K562 (cell line): ENCODE measurements around the gene DNAAF1. TPM values are rescaled to one million over a fixed set of nuclear protein-coding genes. Genes with fewer than 3 reads are reported as not detected.
A peak's percentile ranks its signal among the peaks of the same experiment; 100 is the strongest.

Experiments used
- ATAC-seq: fragments of 200-7000 bp; cut with Tn5 transposase; 3 replicates; pipeline ENCODE4 v1.9.1; 2020; ENCODE audit warnings: moderate library complexity
- BruUV-seq: library from RNA; stranded (reverse); fragments of 400-500 nt; replicated peaks from 2 replicates; lab custom pipeline; 2021; lab: Mats Ljungman, UMichigan
- CTCF ChIA-PET: fragments of 300-600 bp; formaldehyde crosslinking; extraction: SDS; loops from one replicate; lab custom pipeline; 2021; ENCODE audit warnings: low intra/inter-chr PET ratio; lab: Yijun Ruan, JAX
- POLR2A ChIA-PET: fragments of 300-600, 350-650 bp; sonication (Branson Sonifier 250); formaldehyde crosslinking; extraction: SDS; loops from one replicate; lab custom pipeline; 2021; ENCODE audit warnings: antibody characterized with exemption, inconsistent platforms; lab: Yijun Ruan, JAX
- DNase-seq, 4 experiments: peaks; one replicate each; pipeline versions ENCODE4 v3.0.0 to v3.0.0-alpha.2; 2011 to 2018; ENCODE audit warnings: low spot score in 3 of 4, mixed read lengths in 3 of 4; ENCODE audit errors: extremely low read depth in 1 of 4
- FAIRE-seq: peaks from 2 replicates; lab custom pipeline; 2011; peaks lifted over from hg19 to GRCh38; lab: Jason Lieb, UNC
- H2AFZ ChIP-seq: 2 replicates; pipeline ENCODE4 v1.6.0; 2011; ENCODE audit warnings: low read depth, low read length, control low read depth, inconsistent platforms
- H3K27ac ChIP-seq: fragments of 200-600 bp; 3 replicates; pipeline ENCODE4 v1.8.0; 2011; ENCODE audit warnings: low read depth, mild to moderate bottlenecking, control low read depth, inconsistent platforms, low read length, moderate library complexity, mixed read lengths; ENCODE audit errors: extremely low read depth
- H3K27me3 ChIP-seq, 2 experiments: fragments of 300-600 bp in 1 of 2; 2 replicates in 1 of 2; 3 replicates in 1 of 2; pipeline versions ENCODE4 v1.6.0 to v1.8.0; 2011; ENCODE audit warnings: inconsistent platforms in 2 of 2, low read length in 2 of 2, mild to moderate bottlenecking in 1 of 2, mixed read lengths in 1 of 2, moderate library complexity in 1 of 2; ENCODE audit not compliant: control insufficient read depth in 2 of 2, insufficient read depth in 2 of 2
- H3K36me3 ChIP-seq: fragments of 300-600 bp; 3 replicates; pipeline ENCODE4 v1.8.0; 2011; ENCODE audit warnings: mild to moderate bottlenecking, low read length, inconsistent platforms; ENCODE audit not compliant: control insufficient read depth, insufficient read depth
- H3K4me1 ChIP-seq, 2 experiments: fragments of 200-600 bp in 1 of 2; replicated peaks in 1 of 2; 2 replicates in 1 of 2; 3 replicates in 1 of 2; pipeline versions ENCODE4 v1.5.1 to v1.8.0; 2011; ENCODE audit warnings: inconsistent platforms in 2 of 2, low read length in 2 of 2, mild to moderate bottlenecking in 1 of 2, mixed read lengths in 1 of 2, moderate library complexity in 1 of 2; ENCODE audit not compliant: control insufficient read depth in 2 of 2, insufficient read depth in 2 of 2
- H3K4me2 ChIP-seq: 2 replicates; pipeline ENCODE4 v1.6.1; 2011; ENCODE audit warnings: low read length, control low read depth, inconsistent platforms, mixed read lengths; ENCODE audit not compliant: insufficient read depth
- H3K4me3 ChIP-seq: fragments of 200-600 bp; sonication (generic), shearing (Covaris generic); 2 replicates; pipeline ENCODE4 v1.5.1; 2016; ENCODE audit warnings: control low read depth, inconsistent platforms
- H3K79me2 ChIP-seq: fragments of 200-600 bp; 3 replicates; pipeline ENCODE4 v1.8.0; 2011; ENCODE audit warnings: low read length, inconsistent platforms; ENCODE audit not compliant: control insufficient read depth, insufficient read depth
- H3K9ac ChIP-seq, 2 experiments: 2 replicates each; pipeline versions ENCODE4 v1.6.0 to v1.6.1; 2011; ENCODE audit warnings: low read depth in 2 of 2, low read length in 2 of 2, control low read depth in 1 of 2, inconsistent platforms in 1 of 2, mild to moderate bottlenecking in 1 of 2, mixed read lengths in 1 of 2; ENCODE audit not compliant: insufficient read depth in 1 of 2
- H3K9me1 ChIP-seq: one replicate; pipeline ENCODE4 v1.6.0; 2011; ENCODE audit warnings: inconsistent platforms, mild to moderate bottlenecking, low read length, moderate library complexity; ENCODE audit not compliant: control insufficient read depth, insufficient read depth
- H3K9me3 ChIP-seq: replicated peaks from 2 replicates; pipeline ENCODE4 v1.5.1; 2011; ENCODE audit warnings: low read depth, low read length, inconsistent platforms; ENCODE audit not compliant: control insufficient read depth, insufficient read depth
- H4K20me1 ChIP-seq: replicated peaks from 2 replicates; pipeline ENCODE4 v1.6.1; 2011; ENCODE audit warnings: low read length, inconsistent platforms, mixed read lengths; ENCODE audit not compliant: control insufficient read depth, insufficient read depth
- ARID3B ChIP-seq: fragments of 250-450 bp; sonication (Bioruptor Pico); IDR thresholded peaks from 2 replicates; pipeline ENCODE4 v1.4.0; 2020; ENCODE audit warnings: borderline replicate concordance
- GABPB1 ChIP-seq: sonication (generic); formaldehyde crosslinking; IDR thresholded peaks from 2 replicates; pipeline ENCODE4 v1.8.0; 2022; ENCODE audit warnings: mild to moderate bottlenecking, missing genetic modification reagents
- GTF3C2 ChIP-seq: IDR thresholded peaks from 3 replicates; pipeline ENCODE4 v1.6.1; 2011; ENCODE audit warnings: borderline replicate concordance, mild to moderate bottlenecking, moderate library complexity; ENCODE audit not compliant: insufficient read length; ENCODE audit errors: extremely low read depth
- HMG20B ChIP-seq: fragments of 250-450 bp; sonication (Bioruptor Pico); IDR thresholded peaks from 2 replicates; pipeline ENCODE4 v1.5.0; 2021; ENCODE audit warnings: mild to moderate bottlenecking
- LARP7 ChIP-seq: fragments of 450-650 bp; IDR thresholded peaks from 2 replicates; pipeline ENCODE4 v1.6.1; 2016
- LEF1 ChIP-seq: fragments of 450-650 bp; IDR thresholded peaks from 2 replicates; pipeline ENCODE4 v1.6.1; 2016; ENCODE audit warnings: mild to moderate bottlenecking
- MAFK ChIP-seq: IDR thresholded peaks from 2 replicates; pipeline ENCODE4 v1.6.1; 2011; ENCODE audit warnings: low read length, improper control_type of control experiment
- MAX ChIP-seq: sonication (generic); formaldehyde crosslinking; IDR thresholded peaks from 2 replicates; pipeline ENCODE4 v1.9.0; 2022; ENCODE audit warnings: mild to moderate bottlenecking, missing genetic modification reagents
- NFRKB ChIP-seq: fragments of 450-650 bp; IDR thresholded peaks from 2 replicates; pipeline ENCODE4 v1.6.1; 2016; ENCODE audit warnings: low read depth
- POLR3A ChIP-seq: IDR thresholded peaks from 2 replicates; pipeline ENCODE4 v1.6.1; 2011; ENCODE audit warnings: borderline replicate concordance, mild to moderate bottlenecking, moderate library complexity; ENCODE audit not compliant: insufficient read length, insufficient read depth; ENCODE audit errors: extremely low read depth
- RAD51 ChIP-seq: fragments of 450-650 bp; IDR thresholded peaks from 2 replicates; pipeline ENCODE4 v1.7.1; 2016; ENCODE audit warnings: low read depth, mild to moderate bottlenecking, borderline replicate concordance
- SMAD3 ChIP-seq: fragments of 450-650 bp; formaldehyde crosslinking; conservative IDR thresholded peaks from 2 replicates; pipeline ENCODE4 v1.4.0; 2020; ENCODE audit warnings: mild to moderate bottlenecking
- TAF7 ChIP-seq: fragments of 450-650 bp; IDR thresholded peaks from 2 replicates; pipeline ENCODE4 v1.6.1; 2016; ENCODE audit warnings: missing genetic modification characterization, missing compliant biosample characterization
- TCF3 ChIP-seq: sonication (generic); formaldehyde crosslinking; IDR thresholded peaks from 2 replicates; pipeline ENCODE4 v1.4.0; 2020; ENCODE audit warnings: mild to moderate bottlenecking, missing genetic modification reagents
- TCF7 ChIP-seq: sonication (generic); IDR thresholded peaks from 2 replicates; pipeline ENCODE4 v1.6.1; 2016; ENCODE audit warnings: antibody characterized with exemption, borderline replicate concordance
- VEZF1 ChIP-seq: fragments of 200-800 bp; sonication (Bioruptor generic); IDR thresholded peaks from 2 replicates; pipeline ENCODE4 v1.6.1; 2017; ENCODE audit warnings: missing genetic modification characterization, missing compliant biosample characterization
- XRCC5 ChIP-seq: fragments of 200-400 bp; formaldehyde crosslinking; IDR thresholded peaks from 2 replicates; pipeline ENCODE4 v1.6.1; 2017; ENCODE audit warnings: low read depth, mild to moderate bottlenecking, low read length
- ZNF583 ChIP-seq: fragments of 250-450 bp; sonication (Bioruptor Pico); IDR thresholded peaks from 2 replicates; pipeline ENCODE4 v1.4.0; 2020
- ZNF76 ChIP-seq: fragments of 250-450 bp; sonication (Bioruptor Pico); IDR thresholded peaks from 2 replicates; pipeline ENCODE4 v1.4.0; 2020; ENCODE audit warnings: mild to moderate bottlenecking, moderate library complexity, borderline replicate concordance
- WGBS: fragments of 100-300 bp; shearing (Covaris generic); methylation state at CpG from one replicate; pipeline ENCODE4 v1.1.6; 2016; ENCODE audit warnings: low coverage, mixed read lengths; ENCODE audit not compliant: insufficient coverage; ENCODE audit errors: missing lambda C conversion rate; 5-methylcytosine and 5-hydroxymethylcytosine counted together
- in situ Hi-C: fragments of 300-500 bp; cut with MboI; formaldehyde crosslinking; loops from 4 replicates; pipeline ENCODE4 v1.15.0; 2018; ENCODE audit warnings: inconsistent platforms, mixed read lengths
- intact Hi-C: fragments of 100-400 bp; cut with micrococcal nuclease; formaldehyde crosslinking; loops from 2 replicates; pipeline ENCODE4 v1.14.2; 2022
- polyA plus RNA-seq, 8 experiments: library from polyadenylated mRNA; depleted of rRNA in 4 of 8; stranded (reverse) in 5 of 8; unstranded in 3 of 8; fragments of >200 nt; fragmentation: Nextera tagmentation in 2 of 8; fragmentation: Illumina TruSeq in 1 of 8; extraction: Ambion mirVana in 2 of 8; extraction: Trizol in 1 of 8; gene quantifications; 2 replicates each; pipeline versions ENCODE4 v1.2.1 to v1.2.3, GENCODE V29; 2011 to 2014; ENCODE audit warnings: inconsistent platforms in 1 of 8, missing spikeins in 1 of 8
- total RNA-seq, 7 experiments: library from RNA; depleted of rRNA in 6 of 7; stranded (reverse); fragments of >200 nt in 6 of 7; fragmentation: Illumina TruSeq in 2 of 7; extraction: Trizol in 2 of 7; gene quantifications; 2 replicates each; pipeline versions ENCODE4 v1.2.1 to v1.2.3, GENCODE V29; 2011 to 2021; ENCODE audit warnings: low replicate concordance in 1 of 7

Gene DNAAF1
- total and polyA plus RNA-seq, 9 of the 15 experiments (the other 6 are each of a cell fraction or from before 2014, with no cell fraction given): 0.01 TPM; not detected in 8

GRCh38 chr16:84117494-84117843 is 27.6 kb upstream of the DNAAF1 start:
- ATAC-seq: peak; percentile 5
- 13% methylated on average over 12 of the region's 12 CpGs for WGBS
- CTCF ChIA-PET: no interaction called here
- in situ Hi-C loops: no loop called here
- H3K27ac ChIP-seq: peak overlapping the region; percentile 90
- H3K9me3 ChIP-seq: no peaks in the 10 kb centered on the region
- peaks cover 44% of the 10 kb centered on the region for H3K79me2 ChIP-seq
- BruUV-seq: no TSS peak
- peak; percentile 40 for FAIRE-seq
- peaks cover 9 to 27% of the 10 kb centered on the region in 2 experiments; a peak in 3 of 5 replicates for H3K4me1 ChIP-seq
- peak overlapping the region; percentile 74 for H3K4me3 ChIP-seq
- intact Hi-C loops: no loop called here
- peak overlapping the region; percentile 95 for H2AFZ ChIP-seq
- no peaks in the 10 kb centered on the region for H3K9me1 ChIP-seq
- peak overlapping the region; percentile 94 to 100 for H3K9ac ChIP-seq
- H4K20me1 ChIP-seq: no peaks in the 10 kb centered on the region
- H3K27me3 ChIP-seq: no peaks in the 10 kb centered on the region
- H3K4me2 ChIP-seq: peak overlapping the region; percentile 91
- peaks cover 3% of the 10 kb centered on the region; the same call in 1 of the 3 replicates for H3K36me3 ChIP-seq
- POLR2A ChIA-PET: interaction anchor here (0.5 to 10.0 kb wide), 14 partner anchors 9 to 1866 kb away, joined by 3 to 145 read pairs (median 4); partner anchors contain the start of genes DNAAF1 and HSDL1
- DNase-seq: peak in 3 of 4 experiments; percentile 36 to 75 (median 43)
- 0 out of 2 replicates have a peak, but pooled peaks have one; percentile 14 for TF ChIP-seq MAFK
- no peak for TF ChIP-seq ZNF583 (CRISPR knock-in tag)
- TF ChIP-seq SMAD3 (CRISPR knock-in tag): no peak
- no peak for TF ChIP-seq LARP7
- no peak for TF ChIP-seq RAD51
- peak; percentile 1; the same call in 1 of the 2 replicates for TF ChIP-seq MAX (CRISPR knock-in tag)
- TF ChIP-seq TCF7: no peak
- no peak for TF ChIP-seq VEZF1 (CRISPR knock-in tag)
- TF ChIP-seq POLR3A: no peak
- peak; percentile 15; the same call in 1 of the 2 replicates for TF ChIP-seq NFRKB
- no peak for TF ChIP-seq HMG20B (CRISPR knock-in tag)
- no peak for TF ChIP-seq LEF1
- TF ChIP-seq TAF7 (tag): no peak
- no peak for TF ChIP-seq GABPB1
- TF ChIP-seq GTF3C2: no peak
- no peak for TF ChIP-seq ZNF76 (CRISPR knock-in tag)
- TF ChIP-seq TCF3 (CRISPR knock-in tag): no peak
- no peak for TF ChIP-seq ARID3B (CRISPR knock-in tag)
- no peak for TF ChIP-seq XRCC5
